ENCODE data around the gene CYB5D1.
"Not testable (repeated sequence)": the region's sequence is repeated elsewhere in the genome, so short reads cannot be mapped to it uniquely, and the experiment has no call there.

Gene CYB5D1

DNA sequence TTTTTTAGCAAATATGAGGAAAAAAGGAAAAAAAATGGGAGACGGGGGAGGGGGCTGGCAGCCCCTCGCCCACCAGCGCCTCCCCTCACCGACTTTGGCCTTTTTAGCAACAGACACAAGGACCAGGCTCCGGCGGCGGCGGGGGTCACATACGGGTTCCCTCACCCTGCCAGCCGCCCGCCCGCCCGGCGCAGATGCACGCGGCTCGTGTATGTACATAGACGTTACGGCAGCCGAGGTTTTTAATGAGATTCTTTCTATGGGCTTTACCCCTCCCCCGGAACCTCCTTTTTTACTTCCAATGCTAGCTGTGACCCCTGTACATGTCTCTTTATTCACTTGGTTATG is 4.1 kb upstream of the CYB5D1 start:
- TF ChIP-seq ZNF274 (IDR thresholded peaks at IDR 0.05; ENCODE audit: low read depth, low read length), result no peak
- no peak overlapping the region for H3K4me3 ChIP-seq (ENCODE audit: low read length)

GRCh38 chr17:7854078-7854777 is 3.6 kb upstream of the CYB5D1 start:
- H3K4me3 ChIP-seq (ENCODE audit: low read length), result no peak overlapping the region
- TF ChIP-seq ZNF274 (IDR thresholded peaks at IDR 0.05; ENCODE audit: low read depth, low read length), result no peak

DNA sequence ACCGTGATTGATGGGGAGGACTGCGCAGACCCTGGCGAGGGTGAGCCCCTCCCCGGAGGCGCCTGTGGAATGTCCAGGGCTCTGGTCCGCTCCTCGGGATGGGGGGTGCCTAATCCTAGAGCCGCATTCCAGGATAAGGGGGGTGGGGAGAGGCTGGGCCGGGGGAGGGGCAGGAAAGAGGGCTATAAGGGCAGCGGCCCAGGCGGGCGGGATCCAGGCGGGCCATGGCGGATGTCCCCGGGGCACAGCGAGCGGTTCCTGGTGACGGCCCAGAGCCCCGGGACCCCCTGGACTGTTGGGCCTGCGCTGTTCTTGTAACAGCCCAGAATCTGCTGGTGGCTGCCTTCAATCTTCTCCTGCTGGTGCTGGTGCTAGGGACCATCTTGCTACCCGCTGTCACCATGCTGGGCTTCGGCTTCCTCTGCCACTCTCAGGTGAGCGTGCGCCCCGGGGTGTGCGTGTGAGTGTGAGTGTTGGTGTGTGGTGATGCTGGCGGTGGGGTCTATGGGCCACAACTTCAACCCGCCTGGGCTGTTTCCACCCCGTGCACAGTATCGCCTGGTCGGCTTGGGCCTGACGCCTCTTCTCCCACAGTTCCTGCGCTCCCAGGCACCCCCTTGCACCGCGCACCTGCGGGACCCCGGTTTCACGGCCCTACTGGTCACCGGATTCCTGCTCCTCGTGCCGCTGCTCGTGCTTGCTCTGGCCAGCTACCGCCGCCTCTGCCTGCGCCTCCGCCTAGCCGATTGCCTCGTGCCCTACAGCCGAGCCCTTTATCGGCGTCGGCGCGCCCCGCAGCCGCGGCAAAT is 2.7 kb upstream of the CYB5D1 start, which contains the start of gene TMEM88:
Gene TMEM88, plus strand, starts transcription at position 216 of the 809 bp plus-strand sequence. Its CDS starts 9 bp downstream, at position 225.
- no peak for TF ChIP-seq ZNF274 (IDR thresholded peaks at IDR 0.05; ENCODE audit: low read depth, low read length)
- H3K4me3 ChIP-seq (ENCODE audit: low read length), result peak within 1 kb of the TSS; percentile 74; the same call in 1 of the 2 replicates

- H3K4me3 ChIP-seq (ENCODE audit: low read length), result peak overlapping the region; percentile 74; the same call in 1 of the 2 replicates
- TF ChIP-seq ZNF274 (IDR thresholded peaks at IDR 0.05; ENCODE audit: low read depth, low read length), result no peak
These were observed 2.2 kb upstream of the CYB5D1 start for GRCh38 chr17:7855660-7856010.

GRCh38 chr17:7856011-7856810 is 1.6 kb upstream of the CYB5D1 start:
- no peak for TF ChIP-seq ZNF274 (IDR thresholded peaks at IDR 0.05; ENCODE audit: low read depth, low read length)
- peak overlapping the region; percentile 74 for H3K4me3 ChIP-seq (ENCODE audit: low read length)

DNA sequence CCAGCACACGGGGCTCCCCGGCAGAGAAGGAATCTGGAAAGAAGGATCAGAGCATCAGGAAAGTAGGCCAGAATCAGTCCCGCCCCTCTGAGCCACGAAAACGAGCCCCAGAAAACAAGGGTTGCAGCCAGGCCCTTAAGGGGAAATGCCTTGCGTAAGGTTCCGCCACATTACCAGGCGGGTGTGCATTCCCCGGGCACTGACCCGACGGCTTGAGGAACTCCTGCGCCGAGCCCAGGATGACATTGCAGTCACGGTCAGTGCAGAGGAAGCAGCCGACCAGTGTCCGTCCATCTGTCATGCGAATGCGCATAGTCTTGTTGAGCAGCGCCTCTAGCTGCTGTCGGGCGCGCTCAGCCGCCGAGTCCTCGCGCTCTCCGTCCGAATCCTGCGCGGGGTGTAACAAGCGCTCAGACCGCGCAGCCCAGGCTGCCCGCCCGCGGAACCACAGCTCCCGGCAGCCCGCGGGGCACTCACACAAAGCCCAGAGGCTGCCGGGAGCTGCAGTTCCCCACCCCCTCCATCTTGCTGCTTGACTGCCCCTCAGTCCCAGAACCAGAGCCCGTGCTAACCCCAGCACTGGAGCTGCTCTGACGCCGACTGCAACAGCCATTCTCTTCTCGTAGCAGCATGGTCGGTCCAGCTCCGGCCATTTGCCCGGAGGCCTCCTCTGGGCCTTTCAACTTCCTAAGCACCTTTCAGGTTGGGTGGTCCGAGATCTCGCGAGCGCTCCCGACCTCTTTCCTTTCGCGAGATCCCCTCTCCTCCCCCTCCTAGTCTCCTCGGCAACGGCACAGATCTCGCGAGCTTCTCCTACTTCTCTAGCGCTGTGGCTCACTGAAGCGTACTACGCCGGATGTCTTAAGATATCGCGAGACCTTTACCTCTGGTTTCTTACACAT is 741 bp upstream of the CYB5D1 start, which contains the start of gene NAA38:
Gene NAA38, minus strand, starts transcription at position 749 of the 902 bp plus-strand sequence. Its CDS starts 96 bp downstream, at position 653.
- TF ChIP-seq ZNF274 (IDR thresholded peaks at IDR 0.05; ENCODE audit: low read depth, low read length), result no peak
- H3K4me3 ChIP-seq (ENCODE audit: low read length), result peak within 1 kb of the TSS; percentile 74

DNA sequence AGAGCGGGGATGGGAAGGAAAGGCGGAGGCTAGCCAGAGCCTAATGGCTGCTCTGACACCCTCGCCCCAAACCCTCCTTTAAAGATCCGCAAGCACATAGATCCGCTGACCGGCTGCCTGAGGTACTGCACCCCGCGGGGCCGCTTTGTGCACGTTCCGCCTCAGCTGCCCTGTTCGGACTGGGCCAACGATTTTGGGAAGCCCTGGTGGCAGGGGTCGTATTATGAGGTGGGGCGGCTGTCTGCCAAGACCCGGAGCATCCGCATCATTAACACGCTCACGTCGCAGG is 663 bp downstream of the CYB5D1 start:
- H3K4me3 ChIP-seq (ENCODE audit: low read length), result peak overlapping the region; percentile 74
- TF ChIP-seq ZNF274 (IDR thresholded peaks at IDR 0.05; ENCODE audit: low read depth, low read length), result no peak

GRCh38 chr17:7859028-7859427 is 1.2 kb downstream of the CYB5D1 start:
- no peak for TF ChIP-seq ZNF274 (IDR thresholded peaks at IDR 0.05; ENCODE audit: low read depth, low read length)
- peak overlapping the region; percentile 74; the same call in 1 of the 2 replicates for H3K4me3 ChIP-seq (ENCODE audit: low read length)

DNA sequence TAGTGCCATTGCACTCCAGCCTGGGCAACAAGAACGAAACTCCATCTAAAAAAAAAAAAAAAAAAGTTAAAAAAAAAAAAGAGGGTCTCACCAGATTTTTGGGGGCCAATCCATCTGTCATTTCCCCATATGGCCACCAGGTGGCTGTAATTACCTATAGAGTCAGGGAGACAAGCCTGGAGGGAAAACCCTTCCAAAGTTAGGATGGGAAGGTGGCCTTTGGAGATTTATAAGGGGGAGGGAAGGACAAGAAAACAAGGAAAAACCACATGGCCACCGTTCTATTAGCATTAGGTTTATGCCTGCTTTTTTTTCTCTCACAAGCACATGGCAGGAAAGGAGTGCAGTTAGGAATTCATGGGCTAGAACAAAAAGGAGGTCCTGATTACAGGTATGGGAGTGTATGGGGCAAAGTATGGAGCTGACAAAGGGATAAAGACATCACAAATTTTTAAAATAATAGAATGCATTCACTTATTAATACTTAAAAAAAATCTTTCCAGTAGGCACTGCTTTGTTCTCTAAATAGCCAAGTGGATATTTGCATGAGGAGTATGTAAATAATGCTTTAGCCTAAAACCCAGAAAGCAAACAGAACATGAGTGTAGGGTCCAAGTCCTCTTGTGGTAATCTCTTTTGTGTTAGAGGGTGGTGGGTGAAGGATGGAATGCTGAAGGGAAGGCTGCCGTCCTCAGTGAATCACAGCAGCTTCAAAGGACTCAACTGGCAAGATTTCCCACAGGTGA is 5.1 kb downstream of the CYB5D1 start:
- no peak overlapping the region for H3K4me3 ChIP-seq (ENCODE audit: low read length)
- no peak for TF ChIP-seq ZNF274 (IDR thresholded peaks at IDR 0.05; ENCODE audit: low read depth, low read length)

GRCh38 chr17:7864384-7864783 is 6.6 kb downstream of the CYB5D1 start:
- not testable (repeated sequence) for H3K4me3 ChIP-seq (ENCODE audit: low read length)

- H3K4me3 ChIP-seq (ENCODE audit: low read length), result no peak overlapping the region
- no peak for TF ChIP-seq ZNF274 (IDR thresholded peaks at IDR 0.05; ENCODE audit: low read depth, low read length)
These were observed 7.3 kb downstream of the CYB5D1 start for GRCh38 chr17:7864995-7865650.

GRCh38 chr17:7867881-7868329 is 10.1 kb downstream of the CYB5D1 start:
- no peak for TF ChIP-seq ZNF274 (IDR thresholded peaks at IDR 0.05; ENCODE audit: low read depth, low read length)
- no peak overlapping the region for H3K4me3 ChIP-seq (ENCODE audit: low read length)

Measured in GM08714 (cell line).